ENCODE measurements around the gene ADAM30.

ADAM30 gene

DNA sequence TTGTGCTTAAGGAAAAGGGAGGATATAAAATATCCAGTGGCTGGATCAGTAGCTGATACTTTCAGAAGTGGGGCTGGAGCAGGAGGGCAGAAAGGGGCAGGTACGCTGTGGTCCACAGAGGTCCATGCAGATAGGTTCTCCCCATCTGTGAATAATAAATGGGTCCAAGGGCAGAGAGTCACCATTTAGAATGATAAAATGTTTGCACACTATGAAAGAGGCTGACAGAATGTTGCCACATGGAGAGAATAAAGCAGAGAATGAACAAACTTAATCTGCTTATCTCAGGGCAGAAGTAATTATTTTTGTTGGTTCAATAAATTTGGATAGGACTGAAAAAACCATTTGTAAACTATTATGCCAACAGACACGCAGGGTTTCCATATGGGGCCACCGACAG lies 16.6 kb upstream of the ADAM30 start:
- DNase-seq (ENCODE audit: low read depth) = no peak
- TF ChIP-seq MAX (IDR thresholded peaks at IDR 0.05; ENCODE audit: low read depth, low read length) = no peak
- TF ChIP-seq MYC (IDR thresholded peaks at IDR 0.05; ENCODE audit: low read depth, low read length) = no peak
- TF ChIP-seq POLR2A (IDR thresholded peaks at IDR 0.05; ENCODE audit: extremely low read depth, insufficient read length) = no peak
- TF ChIP-seq, protein P1, sequence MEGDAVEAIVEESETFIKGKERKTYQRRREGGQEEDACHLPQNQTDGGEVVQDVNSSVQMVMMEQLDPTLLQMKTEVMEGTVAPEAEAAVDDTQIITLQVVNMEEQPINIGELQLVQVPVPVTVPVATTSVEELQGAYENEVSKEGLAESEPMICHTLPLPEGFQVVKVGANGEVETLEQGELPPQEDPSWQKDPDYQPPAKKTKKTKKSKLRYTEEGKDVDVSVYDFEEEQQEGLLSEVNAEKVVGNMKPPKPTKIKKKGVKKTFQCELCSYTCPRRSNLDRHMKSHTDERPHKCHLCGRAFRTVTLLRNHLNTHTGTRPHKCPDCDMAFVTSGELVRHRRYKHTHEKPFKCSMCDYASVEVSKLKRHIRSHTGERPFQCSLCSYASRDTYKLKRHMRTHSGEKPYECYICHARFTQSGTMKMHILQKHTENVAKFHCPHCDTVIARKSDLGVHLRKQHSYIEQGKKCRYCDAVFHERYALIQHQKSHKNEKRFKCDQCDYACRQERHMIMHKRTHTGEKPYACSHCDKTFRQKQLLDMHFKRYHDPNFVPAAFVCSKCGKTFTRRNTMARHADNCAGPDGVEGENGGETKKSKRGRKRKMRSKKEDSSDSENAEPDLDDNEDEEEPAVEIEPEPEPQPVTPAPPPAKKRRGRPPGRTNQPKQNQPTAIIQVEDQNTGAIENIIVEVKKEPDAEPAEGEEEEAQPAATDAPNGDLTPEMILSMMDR (IDR thresholded peaks at IDR 0.05; ENCODE audit: low read depth, low read length) = no peak
- no peak overlapping the region for H3K4me3 ChIP-seq (ENCODE audit: low read depth, low read length)

DNA sequence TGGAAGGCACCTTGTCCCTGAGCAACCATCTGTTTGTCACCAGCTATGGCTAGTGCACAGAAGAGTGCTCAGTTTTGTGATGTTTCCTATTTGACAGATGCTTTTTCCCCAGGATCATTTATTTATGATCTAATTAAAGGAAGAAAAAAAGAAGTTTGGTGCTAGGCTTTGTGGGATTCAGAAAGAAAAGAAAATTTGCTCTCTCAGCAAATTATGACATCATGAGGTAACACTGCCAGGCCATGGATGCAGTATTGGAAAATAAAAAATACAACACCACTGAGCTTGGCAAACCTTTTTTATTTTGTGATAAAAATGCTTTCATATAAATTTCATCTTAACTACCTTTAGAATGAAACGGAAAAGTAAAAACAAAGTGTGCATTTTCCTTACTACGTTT lies 15.5 kb upstream of the ADAM30 start:
- no peak for DNase-seq (ENCODE audit: low read depth)
- H3K4me3 ChIP-seq (ENCODE audit: low read depth, low read length) = no peak overlapping the region
- TF ChIP-seq, protein P1 (IDR thresholded peaks at IDR 0.05; ENCODE audit: low read depth, low read length) = no peak
- no peak for TF ChIP-seq MYC (IDR thresholded peaks at IDR 0.05; ENCODE audit: low read depth, low read length)
- no peak for TF ChIP-seq POLR2A (IDR thresholded peaks at IDR 0.05; ENCODE audit: extremely low read depth, insufficient read length)
- no peak for TF ChIP-seq MAX (IDR thresholded peaks at IDR 0.05; ENCODE audit: low read depth, low read length)

GRCh38 chr1:119910618-119911017 lies 14.3 kb upstream of the ADAM30 start:
- peak; percentile 68 for DNase-seq (ENCODE audit: low read depth)
- TF ChIP-seq MYC (IDR thresholded peaks at IDR 0.05; ENCODE audit: low read depth, low read length) = peak; percentile 49; the same call in 1 of the 2 replicates
- TF ChIP-seq MAX (IDR thresholded peaks at IDR 0.05; ENCODE audit: low read depth, low read length) = peak; percentile 51
- TF ChIP-seq, protein P1 (IDR thresholded peaks at IDR 0.05; ENCODE audit: low read depth, low read length) = no peak
- TF ChIP-seq POLR2A (IDR thresholded peaks at IDR 0.05; ENCODE audit: extremely low read depth, insufficient read length) = no peak
- H3K4me3 ChIP-seq (ENCODE audit: low read depth, low read length) = no peak overlapping the region

DNA sequence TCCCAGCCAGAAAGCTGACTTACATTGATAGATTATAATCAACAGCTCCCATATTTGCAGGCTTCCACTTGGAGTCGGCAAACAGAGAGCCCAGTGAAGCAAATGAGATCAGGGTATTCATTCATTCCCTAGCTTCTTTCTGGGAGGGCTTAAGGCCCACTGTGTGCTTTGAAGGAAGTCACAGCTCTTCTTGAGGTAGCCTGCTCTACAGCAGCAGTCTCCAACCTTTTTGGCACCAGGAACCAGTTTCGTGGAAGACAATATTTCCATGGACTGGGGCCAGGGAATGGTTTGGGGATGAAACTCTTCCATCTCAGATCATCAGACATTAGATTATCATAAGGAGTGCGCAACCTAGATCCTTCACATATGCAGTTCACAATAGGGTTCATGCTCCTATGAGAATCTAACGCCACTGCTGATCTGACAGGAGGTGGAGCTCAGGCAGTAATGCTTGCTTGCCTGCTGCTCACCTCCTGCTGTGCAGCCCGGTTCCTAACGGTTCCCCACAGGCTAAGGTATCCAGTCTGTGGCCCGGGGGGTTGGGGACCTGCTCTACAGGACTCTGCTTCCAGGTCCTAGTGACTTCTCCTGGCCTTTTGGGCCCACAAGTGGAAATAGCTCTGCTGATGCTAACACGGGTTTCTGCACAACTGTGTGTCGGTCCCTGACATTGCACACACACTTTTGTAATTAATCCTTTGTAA lies 13.7 kb upstream of the ADAM30 start:
- H3K4me3 ChIP-seq (ENCODE audit: low read depth, low read length) = no peak overlapping the region
- peak; percentile 32 for DNase-seq (ENCODE audit: low read depth)
- TF ChIP-seq, protein P1 (IDR thresholded peaks at IDR 0.05; ENCODE audit: low read depth, low read length) = no peak
- no peak for TF ChIP-seq MYC (IDR thresholded peaks at IDR 0.05; ENCODE audit: low read depth, low read length)
- no peak for TF ChIP-seq POLR2A (IDR thresholded peaks at IDR 0.05; ENCODE audit: extremely low read depth, insufficient read length)
- TF ChIP-seq MAX (IDR thresholded peaks at IDR 0.05; ENCODE audit: low read depth, low read length) = no peak

DNA sequence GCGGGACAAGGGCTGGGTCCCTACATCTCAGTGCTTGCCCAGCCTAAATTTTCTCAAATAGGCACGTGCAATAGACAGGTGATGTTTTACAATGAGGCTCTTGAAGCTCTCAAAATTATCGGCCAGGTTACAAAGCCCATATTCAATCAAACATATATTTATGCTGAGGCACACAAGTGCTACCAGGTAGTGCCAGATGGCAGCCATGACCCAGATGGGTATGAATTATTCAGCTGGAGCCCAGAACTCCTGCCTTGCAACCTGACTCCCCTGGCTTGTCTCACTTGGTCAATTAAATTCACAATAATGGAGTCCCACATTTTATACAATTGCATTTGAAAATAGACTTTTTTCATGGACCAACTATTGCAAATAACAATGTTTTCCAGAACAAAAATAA lies 12.3 kb upstream of the ADAM30 start:
- TF ChIP-seq POLR2A (IDR thresholded peaks at IDR 0.05; ENCODE audit: extremely low read depth, insufficient read length) = no peak
- TF ChIP-seq, protein P1 (IDR thresholded peaks at IDR 0.05; ENCODE audit: low read depth, low read length) = no peak
- no peak for TF ChIP-seq MYC (IDR thresholded peaks at IDR 0.05; ENCODE audit: low read depth, low read length)
- TF ChIP-seq MAX (IDR thresholded peaks at IDR 0.05; ENCODE audit: low read depth, low read length) = no peak
- H3K4me3 ChIP-seq (ENCODE audit: low read depth, low read length) = no peak overlapping the region
- DNase-seq (ENCODE audit: low read depth) = no peak

Data from NB4 (cell line).